A549 (cell line): Measurements from ENCODE around the gene MECR. TPM values are rescaled to one million over a fixed set of nuclear protein-coding genes. Genes with fewer than 3 reads are reported as not detected.

Source experiments
- ATAC-seq, 2 experiments: fragments of 200-7000 bp in 1 of 2; fragments of >200 bp in 1 of 2; cut with Nextera tagmentation in 1 of 2; cut with Tn5 transposase in 1 of 2; 3 replicates each; pipeline versions ENCODE4 v1.8.0 to v1.9.1; 2018 to 2020; ENCODE audit warnings: mild to moderate bottlenecking in 1 of 2, moderate library complexity in 1 of 2
- CTCF ChIA-PET: fragments of 300-600 bp; sonication (Branson Sonifier 250); formaldehyde crosslinking; extraction: SDS; loops from one replicate; lab custom pipeline; 2021; ENCODE audit warnings: antibody characterized with exemption, inconsistent platforms; lab: Yijun Ruan, JAX
- POLR2A ChIA-PET: fragments of 350-600 bp; formaldehyde crosslinking; extraction: SDS; loops from one replicate; lab custom pipeline; 2021; ENCODE audit warnings: antibody characterized with exemption, inconsistent platforms; lab: Yijun Ruan, JAX
- DNase-seq, 2 experiments: peaks; one replicate each; pipeline versions ENCODE4 v3.0.0 to v3.0.0-alpha.2; 2011 to 2016; ENCODE audit warnings: low read depth in 1 of 2, low spot score in 1 of 2
- FAIRE-seq: peaks from 2 replicates; lab custom pipeline; 2011; peaks lifted over from hg19 to GRCh38; lab: Jason Lieb, UNC
- H3K27ac ChIP-seq, 2 experiments: fragments of >200 bp; sonication (Bioruptor Twin); formaldehyde crosslinking; 3 replicates each; pipeline ENCODE4 v1.5.1; 2016 to 2017
- H3K4me1 ChIP-seq: fragments of >200 bp; sonication (Bioruptor Twin); formaldehyde crosslinking; 3 replicates; pipeline ENCODE4 v1.6.1; 2016
- H3K4me2 ChIP-seq: fragments of >200 bp; sonication (Bioruptor Twin); formaldehyde crosslinking; 3 replicates; pipeline ENCODE4 v1.6.1; 2016
- H3K4me3 ChIP-seq: fragments of >200 bp; sonication (Bioruptor Twin); formaldehyde crosslinking; 3 replicates; pipeline ENCODE4 v1.5.1; 2016
- H3K9me3 ChIP-seq: fragments of >200 bp; sonication (Bioruptor Twin); formaldehyde crosslinking; 3 replicates; pipeline ENCODE4 v1.6.1; 2016
- BCL3 ChIP-seq: fragments of >200 bp; sonication (Bioruptor Twin); formaldehyde crosslinking; IDR thresholded peaks from 3 replicates; pipeline ENCODE4 v1.6.1; 2016
- BHLHE40 ChIP-seq: IDR thresholded peaks from 2 replicates; pipeline ENCODE4 v1.6.1; 2012; ENCODE audit warnings: low read depth, low read length, inconsistent platforms
- CBX2 ChIP-seq: fragments of 200-600 bp; sonication (generic); IDR thresholded peaks from 2 replicates; pipeline ENCODE4 v1.6.1; 2016; ENCODE audit warnings: low read depth, mild to moderate bottlenecking, borderline replicate concordance
- CEBPB ChIP-seq, 2 experiments: fragments of >200 bp in 1 of 2; sonication (Bioruptor Twin) in 1 of 2; formaldehyde crosslinking in 1 of 2; IDR thresholded peaks; 2 replicates each; pipeline ENCODE4 v1.6.1; 2012 to 2016
- EHF ChIP-seq: fragments of 250-450 bp; sonication (Bioruptor Pico); IDR thresholded peaks from 2 replicates; pipeline ENCODE4 v1.5.0; 2020; ENCODE audit warnings: mild to moderate bottlenecking
- ESRRA ChIP-seq: fragments of 150-350 bp; IDR thresholded peaks from 2 replicates; pipeline ENCODE4 v1.6.1; 2014; ENCODE audit warnings: mild to moderate bottlenecking, low read length, borderline replicate concordance
- HDAC2 ChIP-seq: fragments of 200-600 bp; sonication (generic); IDR thresholded peaks from 2 replicates; pipeline ENCODE4 v1.6.1; 2016
- HEYL ChIP-seq: fragments of 250-450 bp; sonication (Bioruptor Pico); IDR thresholded peaks from 2 replicates; pipeline ENCODE4 v1.8.0; 2021; ENCODE audit warnings: mild to moderate bottlenecking, moderate library complexity
- HOXB5 ChIP-seq: fragments of 250-450 bp; sonication (Bioruptor Pico); IDR thresholded peaks from 2 replicates; pipeline ENCODE4 v1.5.0; 2020; ENCODE audit warnings: mild to moderate bottlenecking, moderate library complexity
- JUN ChIP-seq, 2 experiments: fragments of >200 bp; sonication (Bioruptor Twin); formaldehyde crosslinking; IDR thresholded peaks; 2 replicates in 1 of 2; 3 replicates in 1 of 2; pipeline ENCODE4 v1.6.1; 2016 to 2017
- JUNB ChIP-seq: fragments of >200 bp; sonication (Bioruptor Twin); formaldehyde crosslinking; IDR thresholded peaks from 2 replicates; pipeline ENCODE4 v1.6.1; 2016
- KDM1A ChIP-seq: fragments of 200-600 bp; sonication (generic); IDR thresholded peaks from 2 replicates; pipeline ENCODE4 v1.6.1; 2016; ENCODE audit warnings: low read depth, mild to moderate bottlenecking
- MAX ChIP-seq: IDR thresholded peaks from 2 replicates; pipeline ENCODE4 v1.6.1; 2012
- MAZ ChIP-seq: fragments of 150-350 bp; IDR thresholded peaks from 2 replicates; pipeline ENCODE4 v1.6.1; 2014; ENCODE audit warnings: antibody characterized with exemption, low read depth, low read length, borderline replicate concordance
- POLR2A ChIP-seq: IDR thresholded peaks from 2 replicates; pipeline ENCODE4 v1.6.1; 2012; ENCODE audit warnings: mild to moderate bottlenecking, low read length
- RAD21 ChIP-seq, 2 experiments: fragments of >200 bp in 1 of 2; sonication (Bioruptor Twin) in 1 of 2; formaldehyde crosslinking in 1 of 2; IDR thresholded peaks in 1 of 2; conservative IDR thresholded peaks in 1 of 2; 2 replicates in 1 of 2; 3 replicates in 1 of 2; pipeline ENCODE4 v1.6.1; 2012 to 2018; ENCODE audit warnings: inconsistent platforms in 1 of 2
- REST ChIP-seq: fragments of 200-600 bp; sonication (generic); IDR thresholded peaks from 2 replicates; pipeline ENCODE4 v1.6.1; 2016; ENCODE audit warnings: antibody characterized with exemption, mild to moderate bottlenecking, moderate library complexity
- SMC3 ChIP-seq: fragments of >200 bp; sonication (Bioruptor Twin); formaldehyde crosslinking; IDR thresholded peaks from 3 replicates; pipeline ENCODE4 v1.6.1; 2018; ENCODE audit warnings: inconsistent platforms
- TFCP2L1 ChIP-seq: fragments of 250-450 bp; sonication (Bioruptor Pico); IDR thresholded peaks from 2 replicates; pipeline ENCODE4 v1.5.0; 2021; ENCODE audit warnings: mild to moderate bottlenecking
- TP53 ChIP-seq: fragments of 250-450 bp; sonication (Bioruptor Pico); IDR thresholded peaks from 2 replicates; pipeline ENCODE4 v1.5.0; 2021; ENCODE audit warnings: mild to moderate bottlenecking, moderate library complexity
- WGBS: methylation state at CpG from one replicate; pipeline ENCODE4 v1.1.6; 2017; ENCODE audit errors: missing lambda C conversion rate; 5-methylcytosine and 5-hydroxymethylcytosine counted together
- polyA plus RNA-seq, 4 experiments: library from polyadenylated mRNA; depleted of rRNA in 3 of 4; stranded (reverse); fragments of >200 nt; fragmentation: RNase III in 1 of 4; extraction: RNeasy Plus Mini Kit Qiagen cat#74134 plus additional on column Dnase treatment in 1 of 4; gene quantifications; 2 replicates in 3 of 4; 3 replicates in 1 of 4; pipeline ENCODE4 v1.2.3, GENCODE V29; 2011 to 2017

Gene MECR
- polyA plus RNA-seq, 2 of the 4 experiments (the other 2 are of a cell fraction): 14.2 to 21.4 TPM

- TF ChIP-seq HEYL (no peak), CBX2 (no peak)
These were observed 41.6 kb upstream of the MECR start (continued) for GRCh38 chr1:29272147-29272907.

GRCh38 chr1:29271724-29272123 is 41.0 kb upstream of the MECR start:
- ChIA-PET POLR2A (no interaction called here), CTCF (interaction anchor here (0.8 to 1.9 kb wide), 4 partner anchors 11 to 181 kb away, joined by 3 to 5 read pairs (median 3); partner anchors contain the start of gene PTPRU)
- WGBS: 0% methylated on average over 5 of the region's 7 CpGs
- Histone ChIP-seq H3K4me1 (peaks cover 28% of the 10 kb centered on the region), H3K27ac (peak overlapping the region; percentile 87 to 97), H3K9me3 (no peaks in the 10 kb centered on the region), H3K4me2 (peak overlapping the region; percentile 91), H3K4me3 (peak overlapping the region; percentile 19; the same call in 1 of the 3 replicates)
- ATAC-seq (peak; percentile 98 to 100), DNase-seq (peak; percentile 71 to 89), FAIRE-seq (peak; percentile 80)
- TF ChIP-seq REST (no peak), EHF (no peak), MAX (peak; percentile 17; the same call in 1 of the 2 replicates), POLR2A (0 out of 2 replicates have a peak, but pooled peaks have one; percentile 22), MAZ (0 out of 2 replicates have a peak, but pooled peaks have one; percentile 78), KDM1A (no peak), BCL3 (no peak), RAD21 (conservative IDR thresholded peaks at IDR 0.05 in 1 of 2, IDR thresholded peaks at IDR 0.05 in 1 of 2) (0 out of 5 replicates have a peak, but pooled peaks of 1 of the 2 experiments have one; percentile 18), JUN (IDR thresholded peaks at IDR 0.05) (0 out of 5 replicates have a peak, but pooled peaks of 1 of the 2 experiments have one; percentile 16)

- peak overlapping the region; percentile 91 for H3K4me2 ChIP-seq
- 36% methylated on average over 3 of the region's 3 CpGs for WGBS
- H3K4me1 ChIP-seq: peaks cover 28% of the 10 kb centered on the region
- CTCF ChIA-PET: interaction anchor here (0.8 to 1.9 kb wide), 6 partner anchors 9 to 181 kb away, joined by 3 to 5 read pairs (median 3); partner anchors contain the start of gene PTPRU
- TF ChIP-seq HDAC2 (no peak), JUNB (no peak), CEBPB (IDR thresholded peaks at IDR 0.05) (no peak), TFCP2L1 (CRISPR knock-in tag) (no peak), EHF (no peak), ESRRA (no peak), MAZ (no peak), SMC3 (no peak), BHLHE40 (no peak), HOXB5 (CRISPR knock-in tag) (no peak), TP53 (no peak)
- TF ChIP-seq, all 56 proteins: peak for 0
- no peak overlapping the region for H3K4me3 ChIP-seq
- ATAC-seq: peak in 1 of 2 experiments; percentile 6; a peak in 3 of 6 replicates
- no peak for DNase-seq
- FAIRE-seq: no peak
- no peaks in the 10 kb centered on the region for H3K9me3 ChIP-seq
- H3K27ac ChIP-seq: peak overlapping the region; percentile 87 to 97
- POLR2A ChIA-PET: no interaction called here
These were observed 40.3 kb upstream of the MECR start for GRCh38 chr1:29270929-29271521.
